Stimulated activated CD4-positive, alpha-beta T cell treated with anti-CD3 and anti-CD28 coated beads, Interleukin-4, amount 100 ng/mL, for 48 hours (primary cell): ENCODE measurements around the gene RNF166.

Experiments used
- DNase-seq, 2 donors: peaks; one replicate each; pipeline ENCODE4 v3.0.0-alpha.2; 2020; ENCODE audit warnings: low read depth in 2 of 2

Gene RNF166

GRCh38 chr16:88739139-88739976 lies 33.1 kb upstream of the RNF166 start:
- DNase-seq, result no peak

GRCh38 chr16:88738151-88739084 lies 32.2 kb upstream of the RNF166 start:
- no peak for DNase-seq

GRCh38 chr16:88737298-88738150 lies 31.3 kb upstream of the RNF166 start:
- peak; percentile 51 to 63 for DNase-seq

GRCh38 chr16:88736496-88736895 lies 30.3 kb upstream of the RNF166 start:
- DNase-seq, result no peak

- DNase-seq, result no peak
These were observed 29.9 kb upstream of the RNF166 start for GRCh38 chr16:88736088-88736487.

GRCh38 chr16:88735616-88736015 lies 29.4 kb upstream of the RNF166 start:
- no peak for DNase-seq

GRCh38 chr16:88735121-88735520 lies 28.9 kb upstream of the RNF166 start:
- no peak for DNase-seq

GRCh38 chr16:88734361-88734728 lies 28.1 kb upstream of the RNF166 start:
- no peak for DNase-seq

- no peak for DNase-seq
These were observed 27.6 kb upstream of the RNF166 start for GRCh38 chr16:88733630-88734360.

- DNase-seq, result no peak
These were observed 26.7 kb upstream of the RNF166 start for GRCh38 chr16:88732961-88733294.

- DNase-seq, result no peak
These were observed 26.2 kb upstream of the RNF166 start for GRCh38 chr16:88732172-88732960.

GRCh38 chr16:88731699-88732098 lies 25.5 kb upstream of the RNF166 start:
- DNase-seq, result no peak

- no peak for DNase-seq
These were observed 24.7 kb upstream of the RNF166 start for GRCh38 chr16:88730632-88731607.

GRCh38 chr16:88727871-88728270 lies 21.7 kb upstream of the RNF166 start:
- no peak for DNase-seq

- DNase-seq, result no peak
These were observed 20.8 kb upstream of the RNF166 start for GRCh38 chr16:88726981-88727380.

GRCh38 chr16:88726408-88726749 lies 20.2 kb upstream of the RNF166 start:
- no peak for DNase-seq

- no peak for DNase-seq
These were observed 19.6 kb upstream of the RNF166 start for GRCh38 chr16:88725609-88726407.

GRCh38 chr16:88724855-88725555 lies 18.8 kb upstream of the RNF166 start:
- no peak for DNase-seq
